Caki2 (cell line): ENCODE data around the gene DIP2B. TPM values are rescaled to one million over a fixed set of nuclear protein-coding genes. Genes with fewer than 3 reads are reported as not detected.

Source experiments
- DNase-seq: peaks from one replicate; pipeline ENCODE4 v3.0.0-alpha.2; 2015; ENCODE audit warnings: low read depth
- in situ Hi-C: cut with HindIII; loops from 2 replicates; pipeline ENCODE4 v1.10.0; 2016; ENCODE audit warnings: low sequenced_read_pairs, low pct_unique_long_range_greater_than_20kb, mixed read lengths
- total RNA-seq: library from RNA; depleted of rRNA; stranded (reverse); fragments of >200 nt; shearing (Covaris generic); gene quantifications from 2 replicates; pipeline ENCODE4 v1.2.3, GENCODE V29; 2014; ENCODE audit warnings: low replicate concordance

The DIP2B gene
- total RNA-seq, 1 experiment from 2014 or later: 3.6 TPM

DNA sequence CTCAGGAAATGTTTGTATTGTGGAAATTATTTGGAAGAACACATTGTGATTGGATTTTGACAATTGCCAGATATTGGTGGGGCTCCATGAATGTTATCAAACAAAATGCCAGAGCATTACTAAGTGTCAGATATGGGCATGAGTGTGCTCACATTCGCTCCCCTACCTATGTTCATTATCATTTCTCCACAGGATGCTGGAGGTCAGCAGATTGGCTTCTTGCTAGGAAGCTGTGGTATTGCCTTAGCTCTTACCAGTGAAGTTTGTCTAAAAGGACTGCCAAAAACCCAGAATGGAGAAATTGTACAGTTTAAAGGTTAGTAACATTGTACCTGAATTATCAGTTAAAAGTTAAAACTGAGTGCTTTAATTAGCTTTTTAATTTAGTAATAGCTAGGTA is 180.9 kb downstream of the DIP2B start:
- DNase-seq: no peak
- in situ Hi-C loops: no loop called here

DNA sequence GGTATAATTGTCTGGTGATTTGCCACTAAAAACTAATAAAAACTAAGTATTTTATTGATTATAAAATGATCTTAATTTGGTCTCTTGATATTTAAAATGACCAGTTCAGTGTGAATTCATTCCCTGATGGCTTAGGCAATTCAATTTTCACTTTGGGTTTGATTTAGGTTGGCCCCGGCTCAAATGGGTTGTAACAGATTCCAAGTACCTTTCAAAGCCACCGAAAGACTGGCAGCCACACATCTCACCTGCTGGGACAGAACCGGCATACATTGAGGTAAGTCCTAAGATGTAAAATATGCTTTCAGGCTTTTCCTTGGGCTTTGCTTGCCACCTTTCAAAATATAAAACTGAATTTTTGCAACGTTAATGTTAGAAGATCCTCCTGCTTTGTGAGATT is 181.6 kb downstream of the DIP2B start:
- DNase-seq: no peak
- in situ Hi-C loops: no loop called here

DNA sequence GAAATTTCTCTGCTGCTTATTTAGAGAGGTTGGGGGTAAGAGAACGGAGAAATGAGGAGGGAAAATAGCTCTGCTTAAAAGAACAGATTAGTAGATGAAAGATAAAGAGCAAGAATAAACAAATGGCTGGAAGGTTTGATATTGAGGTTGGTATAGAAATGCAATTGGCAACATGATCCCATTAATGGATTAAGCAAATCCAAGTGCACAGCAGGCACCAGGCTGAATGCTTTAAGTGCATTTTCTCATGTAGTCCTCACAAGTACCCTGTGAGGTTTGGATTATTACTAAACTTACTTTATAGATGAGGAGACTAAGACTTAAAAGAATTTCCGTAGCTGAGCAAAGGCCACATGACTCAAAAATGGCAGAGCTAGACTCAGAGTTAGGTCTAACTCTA is 182.2 kb downstream of the DIP2B start:
- DNase-seq: no peak
- in situ Hi-C loops: no loop called here

DNA sequence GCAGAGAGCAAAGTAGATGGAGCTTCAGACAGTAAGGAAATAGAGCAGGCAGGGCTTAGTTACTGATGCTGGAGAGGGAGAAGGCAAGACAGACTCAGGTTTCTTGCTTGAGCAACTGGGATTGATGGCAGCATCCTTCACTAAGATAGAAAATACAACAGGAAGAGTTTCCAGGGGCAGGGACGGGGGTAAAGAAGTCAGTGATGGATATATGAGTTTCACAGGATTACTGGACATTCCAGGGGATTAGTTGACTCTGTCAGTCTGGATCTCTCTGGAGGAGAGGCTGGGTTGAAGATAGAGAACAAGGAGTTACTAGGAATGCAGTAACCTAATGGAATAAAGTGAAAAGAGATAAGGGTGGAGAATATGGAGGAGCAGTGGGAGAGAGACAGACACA is 184.7 kb downstream of the DIP2B start:
- in situ Hi-C loops: no loop called here
- DNase-seq: no peak

DNA sequence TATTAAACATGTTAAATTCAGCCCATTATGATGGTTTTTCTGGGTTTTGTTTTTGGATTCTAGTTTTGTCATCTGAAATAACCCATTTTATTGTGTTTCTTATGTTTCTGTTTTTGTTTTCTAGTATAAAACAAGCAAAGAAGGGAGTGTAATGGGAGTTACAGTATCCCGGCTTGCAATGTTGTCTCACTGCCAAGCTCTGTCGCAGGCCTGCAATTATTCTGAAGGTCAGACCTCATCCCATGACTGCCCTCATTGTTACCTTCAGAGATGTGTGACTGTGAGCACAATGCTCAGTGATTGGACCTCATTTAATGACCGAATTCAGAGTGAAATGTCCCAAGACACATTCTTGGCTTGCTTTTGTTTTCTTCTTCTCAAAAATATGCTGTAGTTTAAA is 186.1 kb downstream of the DIP2B start:
- DNase-seq: no peak

DNA sequence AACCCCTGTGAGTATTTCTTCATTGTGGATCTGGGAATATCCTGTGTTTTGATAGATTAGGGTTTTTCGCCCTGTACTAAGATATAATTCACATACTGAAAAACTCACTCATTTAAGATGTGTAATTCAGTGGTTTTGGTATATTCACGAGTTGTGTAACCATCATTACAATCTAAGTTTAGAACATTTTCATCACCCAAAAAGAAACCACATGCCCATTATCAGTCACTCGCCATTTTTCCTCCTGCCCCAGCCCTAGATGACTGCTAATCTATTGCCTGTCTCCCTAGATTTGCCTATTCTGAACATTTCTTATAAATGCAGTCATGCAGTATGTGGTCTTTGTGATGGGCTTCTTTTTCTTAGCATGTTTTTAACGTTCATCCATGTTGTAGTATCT is 191.2 kb downstream of the DIP2B start:
- in situ Hi-C loops: no loop called here

More for the DNA sequence above, 186.1 kb downstream of the DIP2B start:
- in situ Hi-C loops: no loop called here

DNA sequence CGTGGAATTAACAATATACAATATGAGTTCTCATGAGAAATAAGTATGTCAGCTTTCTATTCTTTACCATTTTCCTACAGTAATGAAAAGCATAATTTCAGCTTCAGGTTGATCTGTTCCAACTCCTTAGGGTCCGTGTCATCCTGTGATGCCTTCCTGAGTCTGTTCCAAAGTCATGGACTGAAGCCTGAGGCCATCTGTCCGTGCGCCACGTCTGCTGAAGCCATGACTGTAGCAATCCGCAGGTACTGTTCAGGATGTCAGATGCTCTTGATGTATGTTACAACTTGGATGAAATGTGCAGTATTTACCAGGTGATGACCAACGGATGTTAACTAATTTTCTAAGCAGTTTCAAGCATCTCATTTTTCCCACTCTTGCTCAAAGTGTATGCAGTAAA is 192.1 kb downstream of the DIP2B start:
- DNase-seq: no peak
- in situ Hi-C loops: no loop called here

More for the DNA sequence above, 191.2 kb downstream of the DIP2B start:
- no peak for DNase-seq

DNA sequence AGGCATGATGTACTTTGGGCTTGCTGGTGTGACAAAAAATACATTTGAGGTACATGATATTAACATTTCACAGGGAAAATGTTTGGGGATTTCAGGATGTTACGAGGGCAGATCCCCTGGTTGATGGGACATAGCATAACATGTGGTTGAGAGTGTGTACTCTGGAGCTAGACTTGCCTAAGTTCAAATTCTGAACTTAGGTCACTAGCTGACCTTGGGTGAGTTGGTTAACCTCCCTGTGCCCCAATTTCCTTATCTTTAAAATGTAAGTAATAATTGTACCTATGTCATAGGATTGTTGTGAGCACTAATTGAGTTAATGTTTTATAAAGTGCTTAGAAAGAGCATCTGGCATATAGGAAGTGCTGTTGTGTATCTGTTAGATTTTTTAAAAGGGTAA is 194.4 kb downstream of the DIP2B start:
- in situ Hi-C loops: no loop called here
- no peak for DNase-seq

DNA sequence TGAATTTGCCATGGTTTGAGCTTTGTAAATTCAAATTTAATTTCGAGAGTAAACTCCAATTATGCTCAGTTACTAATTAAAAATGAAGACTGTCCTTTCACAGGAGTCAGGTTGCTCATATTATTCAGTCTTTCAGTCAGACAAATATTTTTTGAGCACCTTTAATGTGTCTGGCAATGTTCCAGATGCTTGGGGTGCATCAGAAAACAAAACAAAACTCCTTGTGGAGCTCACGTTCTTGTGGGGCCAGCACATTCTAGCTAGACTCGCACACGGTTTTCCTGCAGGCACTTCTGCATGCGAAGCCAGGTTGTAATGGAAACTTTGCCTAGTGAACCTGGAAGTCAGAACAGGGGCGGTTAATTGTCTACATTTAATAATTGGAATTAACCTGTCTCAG is 195.2 kb downstream of the DIP2B start:
- DNase-seq: no peak
- in situ Hi-C loops: no loop called here

DNA sequence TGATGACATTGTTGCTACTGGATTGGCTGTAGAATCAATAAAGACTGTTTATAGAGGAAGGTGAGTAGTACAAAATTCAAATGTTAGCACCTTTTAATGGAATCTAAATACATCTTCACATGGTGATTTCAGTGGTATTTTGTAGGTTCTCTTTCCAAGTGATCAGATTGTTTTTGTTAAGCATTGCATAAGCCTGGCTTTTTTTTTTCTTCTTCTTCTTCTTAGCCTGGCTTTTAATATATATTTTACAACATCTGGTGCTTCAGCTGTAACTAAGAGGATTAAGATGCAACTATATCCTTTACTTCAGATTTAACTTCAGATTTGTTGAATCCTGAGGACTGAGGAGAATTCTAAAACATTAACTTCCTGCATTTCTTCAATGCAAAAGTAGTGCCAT is 201.8 kb downstream of the DIP2B start:
- in situ Hi-C loops: no loop called here

DNA sequence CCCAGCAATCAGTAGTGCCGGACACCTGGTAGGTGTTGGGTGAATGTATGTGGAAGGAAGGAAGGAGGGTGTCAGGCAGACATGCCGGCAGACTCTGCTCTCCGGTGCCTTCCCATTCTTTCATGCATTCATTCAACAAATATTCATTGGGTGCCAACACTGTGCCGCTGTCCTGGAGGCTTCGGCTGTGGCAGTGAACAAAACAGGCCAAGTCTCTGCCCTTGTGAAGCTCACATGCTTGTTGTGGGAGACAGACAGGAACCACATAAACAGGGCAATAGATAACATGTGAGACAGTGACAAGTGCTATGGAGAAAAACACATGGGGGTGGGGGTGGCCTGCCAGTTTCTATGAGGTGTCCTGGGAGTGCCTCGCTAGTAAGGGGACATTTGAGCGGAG is 202.6 kb downstream of the DIP2B start:
- no peak for DNase-seq
- in situ Hi-C loops: no loop called here

More for the DNA sequence above, 201.8 kb downstream of the DIP2B start:
- DNase-seq: no peak

DNA sequence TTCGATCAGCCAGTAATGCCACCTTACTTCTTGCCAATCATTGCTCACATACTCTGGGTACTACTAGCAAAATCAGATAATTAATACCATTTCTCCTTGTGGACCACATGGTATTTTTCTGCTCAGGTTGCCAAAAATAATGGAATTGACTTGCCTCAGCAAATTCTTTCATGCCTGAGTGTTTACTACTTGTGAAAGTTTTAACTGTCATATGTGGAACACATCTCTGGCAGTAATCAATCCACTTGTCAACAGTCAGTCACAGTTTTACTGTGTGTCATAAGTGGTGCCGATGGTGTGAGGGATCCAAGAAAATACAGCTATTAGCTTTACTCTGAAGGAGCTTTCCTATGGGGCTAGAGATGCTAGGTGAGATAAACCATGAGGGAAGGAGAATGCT is 203.8 kb downstream of the DIP2B start:
- in situ Hi-C loops: no loop called here
- no peak for DNase-seq

DNA sequence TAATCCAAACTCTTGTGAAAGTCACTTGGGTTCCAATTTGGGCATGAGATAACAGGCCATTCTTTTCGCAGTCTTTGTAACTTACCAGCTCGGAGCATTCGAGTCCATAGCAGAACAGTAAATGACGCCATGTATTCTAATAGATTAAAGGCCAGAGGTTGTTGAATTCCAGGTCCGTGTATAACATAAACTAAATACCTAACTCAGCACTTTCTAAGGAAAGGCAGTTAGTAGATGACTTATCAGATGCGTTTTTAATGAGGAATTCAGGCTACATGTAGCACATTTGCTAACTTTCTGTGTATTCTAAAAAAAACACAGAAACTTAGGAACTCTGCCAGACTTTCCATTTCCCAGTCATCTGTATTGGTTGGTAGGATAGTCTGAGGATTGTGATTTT is 206.3 kb downstream of the DIP2B start:
- in situ Hi-C loops: no loop called here
- DNase-seq: no peak

DNA sequence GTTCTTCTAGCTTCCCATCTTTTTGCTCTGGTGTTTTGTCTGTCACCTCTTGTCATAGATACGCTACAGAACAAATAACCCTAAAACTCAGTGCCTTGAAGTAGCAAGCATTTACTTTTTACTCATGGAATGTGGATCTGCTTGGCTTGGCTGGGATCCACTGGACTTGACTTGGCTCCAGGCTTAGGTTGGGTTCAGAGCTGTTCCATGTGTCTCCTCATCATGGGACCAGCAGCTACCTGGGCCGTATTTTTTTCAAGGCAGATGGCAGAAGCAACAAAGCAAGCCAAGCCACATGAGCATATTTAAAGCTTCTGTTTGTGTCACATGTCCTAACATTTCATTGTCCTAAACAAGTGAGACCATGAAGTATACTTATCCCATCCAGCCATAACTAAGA is 210.4 kb downstream of the DIP2B start:
- in situ Hi-C loops: no loop called here

DNA sequence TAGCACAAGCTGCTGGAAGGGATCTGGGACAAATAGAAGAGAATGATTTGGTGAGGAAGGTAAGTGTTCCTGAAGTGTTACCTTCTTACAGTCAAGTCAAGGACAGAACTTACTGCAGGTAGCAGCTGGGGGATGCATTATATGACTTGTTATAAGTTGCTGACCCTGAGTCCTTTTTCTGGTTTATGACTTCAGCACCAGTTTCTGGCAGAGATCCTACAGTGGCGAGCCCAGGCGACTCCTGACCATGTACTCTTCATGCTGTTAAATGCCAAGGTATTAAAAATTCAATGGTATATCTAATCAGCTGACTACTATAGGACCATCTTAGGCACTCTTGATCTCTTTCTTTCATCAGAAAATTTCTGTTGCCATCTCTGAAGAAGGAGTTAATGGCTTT is 214.0 kb downstream of the DIP2B start:
- in situ Hi-C loops: no loop called here
- DNase-seq: no peak

More for the DNA sequence above, 210.4 kb downstream of the DIP2B start:
- DNase-seq: no peak

DNA sequence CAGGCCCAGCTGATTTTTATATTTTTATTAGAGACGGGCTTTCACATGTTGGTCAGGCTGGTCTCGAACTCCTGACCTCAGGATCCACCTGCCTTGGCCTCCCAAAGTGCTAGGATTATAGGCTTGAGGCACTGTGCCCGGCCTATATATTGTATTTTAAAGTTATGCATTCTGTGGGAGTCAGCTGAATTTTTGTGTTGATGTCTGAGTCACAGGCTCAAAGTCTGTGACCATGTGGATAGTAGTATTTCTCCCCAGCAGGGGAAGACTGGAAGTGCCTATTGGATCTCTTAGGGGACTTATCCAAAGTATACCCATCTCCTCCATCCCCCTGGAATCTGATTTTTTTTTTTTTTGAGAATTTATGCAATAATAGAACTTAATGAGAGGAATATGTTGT is 215.3 kb downstream of the DIP2B start:
- DNase-seq: no peak
- in situ Hi-C loops: no loop called here

DNA sequence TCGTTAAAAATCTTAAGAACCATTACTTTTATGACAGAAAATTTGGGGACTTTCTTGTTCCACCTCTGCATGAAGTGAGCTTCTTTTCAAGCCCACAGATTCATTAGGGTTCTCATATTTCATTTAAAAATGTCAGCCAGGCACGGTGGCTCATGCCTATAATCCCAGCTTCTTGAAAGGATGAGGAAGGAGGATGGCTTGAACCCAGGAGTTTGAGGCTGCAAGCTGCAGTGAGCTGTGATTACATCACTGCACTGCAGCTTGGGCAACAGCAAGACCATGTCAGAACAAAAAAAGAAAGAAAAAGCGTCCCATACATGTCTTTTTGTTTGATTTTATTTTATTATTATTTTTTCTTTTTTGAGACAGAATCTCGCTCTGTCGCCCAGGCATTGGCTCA is 215.7 kb downstream of the DIP2B start:
- in situ Hi-C loops: no loop called here
- DNase-seq: no peak

DNA sequence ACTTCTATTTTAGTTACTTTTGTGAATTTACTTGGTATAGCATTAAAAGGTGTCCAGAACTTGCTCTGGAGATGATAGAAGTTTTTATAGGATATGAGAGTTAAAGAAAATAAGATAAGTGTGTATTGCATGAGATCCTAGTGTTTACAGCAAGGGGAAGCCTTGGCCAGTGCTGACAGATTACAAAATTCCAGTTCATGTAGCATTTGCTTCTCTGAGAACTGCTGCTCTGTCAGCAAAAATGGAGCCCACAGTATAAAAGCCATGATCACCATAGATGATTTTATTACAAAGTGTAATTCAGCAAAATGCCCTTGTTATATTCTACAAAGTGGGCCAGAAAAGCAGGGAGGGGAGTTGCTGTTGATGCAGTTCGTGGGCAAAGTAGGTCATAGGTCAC is 219.1 kb downstream of the DIP2B start:
- DNase-seq: no peak
- in situ Hi-C loops: no loop called here

DNA sequence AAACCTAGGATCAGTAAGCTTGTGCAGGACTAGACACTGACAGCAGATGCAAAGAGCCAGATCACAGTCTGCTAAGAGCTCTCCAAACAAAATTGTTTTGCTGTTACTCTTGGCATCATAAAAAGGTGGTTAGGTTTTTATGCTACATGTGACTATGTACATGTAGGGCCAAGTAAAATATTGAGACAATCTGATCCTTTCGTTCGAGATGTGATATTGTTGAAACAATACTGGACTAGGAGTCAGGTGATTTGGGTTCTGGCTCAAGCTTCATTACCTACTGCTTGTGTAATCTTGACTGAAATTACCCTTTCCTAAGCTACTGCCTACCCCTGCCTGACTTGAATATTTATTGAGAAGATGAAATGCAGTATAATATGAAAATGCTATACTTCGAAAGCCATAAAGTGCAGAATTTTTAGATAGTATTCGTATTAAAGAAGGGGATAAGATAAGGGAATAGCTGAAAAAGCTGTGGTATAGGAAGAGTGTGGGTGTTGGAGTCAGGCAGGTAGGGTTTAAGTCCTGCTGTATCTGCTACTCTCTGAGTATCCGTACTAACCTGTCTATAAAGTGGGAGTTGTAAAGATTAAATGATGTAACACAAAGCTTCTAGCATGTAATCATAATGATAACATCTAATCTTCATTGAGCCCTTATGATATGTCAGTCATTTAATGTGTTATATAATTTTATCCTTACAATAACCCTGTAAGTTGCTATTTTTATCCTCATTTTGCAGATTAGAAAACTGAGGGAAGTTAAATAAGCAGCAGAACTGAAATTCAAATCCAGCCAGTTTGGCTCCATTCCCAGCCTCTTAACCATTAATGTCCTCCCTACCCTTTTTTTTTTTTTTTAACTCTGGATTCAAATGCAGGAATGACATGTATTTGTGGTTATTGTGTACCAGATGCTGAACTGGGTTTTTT is 220.5 kb downstream of the DIP2B start:
- in situ Hi-C loops: no loop called here
- peak; percentile 14 for DNase-seq

DNA sequence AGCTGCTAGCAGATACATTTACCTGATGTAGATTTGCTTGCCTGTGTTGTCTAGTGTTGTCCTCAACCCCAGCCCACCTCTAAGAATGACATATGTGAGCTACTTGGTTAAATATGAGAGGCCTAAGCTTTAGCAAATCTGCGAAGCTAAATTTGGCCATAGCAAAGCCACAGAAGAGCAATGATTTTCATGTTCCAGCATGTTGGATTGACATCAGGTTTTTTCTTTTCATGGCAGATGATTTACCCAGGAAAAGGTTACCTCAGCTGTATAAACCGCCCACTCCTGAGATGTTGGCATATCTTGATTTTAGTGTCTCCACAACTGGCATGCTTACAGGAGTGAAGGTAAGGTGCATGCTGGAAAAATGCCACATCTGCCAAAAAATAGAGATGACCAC is 222.7 kb downstream of the DIP2B start:
- in situ Hi-C loops: no loop called here
- no peak for DNase-seq
